Measurements from ENCODE around the gene DSP. TPM values are rescaled to one million over a fixed set of nuclear protein-coding genes. Genes with fewer than 3 reads are reported as not detected.

The DSP gene
- total RNA-seq, 1 donor from 2014 or later: 7.2 TPM

- Histone ChIP-seq H3K27ac (no peak overlapping the region), H3K4me1 (no peaks in the 10 kb centered on the region), H3K27me3 (no peaks in the 10 kb centered on the region), H3K9me3 (no peaks in the 10 kb centered on the region), H3K4me3 (no peak overlapping the region), H3K36me3 (no peaks in the 10 kb centered on the region)
- no peak for TF ChIP-seq CTCF (IDR thresholded peaks at IDR 0.05)
- intact Hi-C loops (cut with DNase I): no loop called here
- no peak for DNase-seq (ENCODE audit: low spot score in 2 of 2)
Observed at GRCh38 chr6:7574500-7574899, 33.0 kb downstream of the DSP start.

- no peaks in the 10 kb centered on the region for H3K27me3 ChIP-seq
- no peak overlapping the region for H3K4me3 ChIP-seq
- TF ChIP-seq CTCF (IDR thresholded peaks at IDR 0.05): no peak
- no peak overlapping the region for H3K27ac ChIP-seq
- intact Hi-C loops (cut with DNase I): no loop called here
- no peaks in the 10 kb centered on the region for H3K4me1 ChIP-seq
- no peaks in the 10 kb centered on the region for H3K9me3 ChIP-seq
- no peak for DNase-seq (ENCODE audit: low spot score in 2 of 2)
- no peaks in the 10 kb centered on the region for H3K36me3 ChIP-seq
Observed at GRCh38 chr6:7578516-7578915, 37.0 kb downstream of the DSP start.

GRCh38 chr6:7578931-7579330, 37.5 kb downstream of the DSP start:
- no peak overlapping the region for H3K4me3 ChIP-seq
- no peak for TF ChIP-seq CTCF (IDR thresholded peaks at IDR 0.05)
- no peaks in the 10 kb centered on the region for H3K9me3 ChIP-seq
- no peaks in the 10 kb centered on the region for H3K36me3 ChIP-seq
- intact Hi-C loops (cut with DNase I): no loop called here
- no peak for DNase-seq (ENCODE audit: low spot score in 2 of 2)
- no peaks in the 10 kb centered on the region for H3K27me3 ChIP-seq
- H3K27ac ChIP-seq: no peak overlapping the region
- no peaks in the 10 kb centered on the region for H3K4me1 ChIP-seq

GRCh38 chr6:7579851-7580250, 38.4 kb downstream of the DSP start:
- Histone ChIP-seq H3K36me3 (no peaks in the 10 kb centered on the region), H3K4me1 (no peaks in the 10 kb centered on the region)
- intact Hi-C loops (cut with DNase I): no loop called here

GRCh38 chr6:7580537-7580926, 39.1 kb downstream of the DSP start:
- DNase-seq (ENCODE audit: low spot score in 2 of 2): no peak
- no peak overlapping the region for H3K4me3 ChIP-seq
- H3K9me3 ChIP-seq: no peaks in the 10 kb centered on the region
- no peaks in the 10 kb centered on the region for H3K36me3 ChIP-seq
- no peak for TF ChIP-seq CTCF (IDR thresholded peaks at IDR 0.05)
- H3K27me3 ChIP-seq: no peaks in the 10 kb centered on the region
- intact Hi-C loops (cut with DNase I): no loop called here
- no peaks in the 10 kb centered on the region for H3K4me1 ChIP-seq
- no peak overlapping the region for H3K27ac ChIP-seq

More at GRCh38 chr6:7579851-7580250, 38.4 kb downstream of the DSP start:
- Histone ChIP-seq H3K4me3 (no peak overlapping the region), H3K27ac (no peak overlapping the region), H3K9me3 (no peaks in the 10 kb centered on the region), H3K27me3 (no peaks in the 10 kb centered on the region)
- no peak for DNase-seq (ENCODE audit: low spot score in 2 of 2)
- TF ChIP-seq CTCF (IDR thresholded peaks at IDR 0.05): no peak

- Histone ChIP-seq H3K36me3 (no peaks in the 10 kb centered on the region), H3K4me1 (no peaks in the 10 kb centered on the region), H3K9me3 (no peaks in the 10 kb centered on the region), H3K27me3 (no peaks in the 10 kb centered on the region), H3K4me3 (no peak overlapping the region), H3K27ac (no peak overlapping the region)
- no peak for TF ChIP-seq CTCF (IDR thresholded peaks at IDR 0.05)
- intact Hi-C loops (cut with DNase I): no loop called here
- no peak for DNase-seq (ENCODE audit: low spot score in 2 of 2)
Observed at GRCh38 chr6:7580927-7581618, 39.6 kb downstream of the DSP start.
